Bronchial epithelial cell (primary cell): ENCODE results near the gene NHS. TPM values are rescaled to one million over a fixed set of nuclear protein-coding genes. Genes with fewer than 3 reads are reported as not detected.
A peak's percentile ranks its signal among the peaks of the same experiment; 100 is the strongest.

Experiments
- DNase-seq: peaks from one replicate; pipeline ENCODE4 v3.0.0-alpha.2; 2010; ENCODE audit warnings: low read depth
- FAIRE-seq: peaks from 2 replicates; lab custom pipeline; 2011; peaks lifted over from hg19 to GRCh38; lab: Jason Lieb, UNC
- H3K27me3 ChIP-seq: 2 replicates; pipeline ENCODE4 v1.5.1; 2011; ENCODE audit warnings: low read length; ENCODE audit not compliant: control insufficient read depth, insufficient read depth
- H3K36me3 ChIP-seq: 2 replicates; pipeline ENCODE4 v1.5.1; 2011; ENCODE audit warnings: low read length; ENCODE audit not compliant: control insufficient read depth, insufficient read depth
- H3K4me3 ChIP-seq: 2 replicates; pipeline ENCODE4 v1.5.1; 2011; ENCODE audit warnings: mild to moderate bottlenecking, low read depth, low read length, control low read depth
- CTCF ChIP-seq: IDR thresholded peaks from 2 replicates; pipeline ENCODE4 v1.5.1; 2011; ENCODE audit warnings: mild to moderate bottlenecking, moderate library complexity, low read length, control low read depth, inconsistent platforms; ENCODE audit not compliant: insufficient read depth, severe bottlenecking
- total RNA-seq: library from RNA; depleted of rRNA; stranded (reverse); fragments of >200 nt; gene quantifications from 2 replicates; pipeline ENCODE4 v1.2.1, GENCODE V29; 2014

Gene NHS
- total RNA-seq, 1 donor from 2014 or later, result 0.79 TPM

GRCh38 chrX:17549107-17549651 lies 174.2 kb downstream of the NHS start:
- H3K4me3 ChIP-seq, result no peak overlapping the region
- H3K36me3 ChIP-seq, result no peaks in the 10 kb centered on the region
- DNase-seq (no peak), FAIRE-seq (no peak)
- no peak for TF ChIP-seq CTCF
- H3K27me3 ChIP-seq, result no peaks in the 10 kb centered on the region

DNA sequence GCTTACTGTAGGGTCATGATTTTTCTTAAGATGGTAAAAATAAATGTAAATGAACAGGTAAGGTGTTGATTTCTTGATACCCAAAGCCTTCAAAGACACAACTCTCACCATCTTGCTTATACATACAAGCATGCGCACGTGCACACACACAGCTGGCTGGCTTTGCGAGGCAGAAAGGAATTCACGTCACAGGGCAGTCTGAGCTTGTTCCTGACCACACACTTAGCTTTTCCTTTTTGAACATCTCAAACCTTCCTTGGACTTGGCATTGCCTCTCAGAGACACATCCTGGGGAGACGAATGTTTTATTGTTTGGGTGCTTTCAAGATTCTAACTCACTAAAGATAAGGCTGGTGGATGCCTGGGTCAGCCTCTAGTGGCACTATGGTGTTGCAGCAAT lies 175.0 kb downstream of the NHS start:
- FAIRE-seq, result no peak
- Histone ChIP-seq H3K4me3 (no peak overlapping the region), H3K27me3 (no peaks in the 10 kb centered on the region), H3K36me3 (no peaks in the 10 kb centered on the region)
- peak; percentile 41 for DNase-seq
- no peak for TF ChIP-seq CTCF

DNA sequence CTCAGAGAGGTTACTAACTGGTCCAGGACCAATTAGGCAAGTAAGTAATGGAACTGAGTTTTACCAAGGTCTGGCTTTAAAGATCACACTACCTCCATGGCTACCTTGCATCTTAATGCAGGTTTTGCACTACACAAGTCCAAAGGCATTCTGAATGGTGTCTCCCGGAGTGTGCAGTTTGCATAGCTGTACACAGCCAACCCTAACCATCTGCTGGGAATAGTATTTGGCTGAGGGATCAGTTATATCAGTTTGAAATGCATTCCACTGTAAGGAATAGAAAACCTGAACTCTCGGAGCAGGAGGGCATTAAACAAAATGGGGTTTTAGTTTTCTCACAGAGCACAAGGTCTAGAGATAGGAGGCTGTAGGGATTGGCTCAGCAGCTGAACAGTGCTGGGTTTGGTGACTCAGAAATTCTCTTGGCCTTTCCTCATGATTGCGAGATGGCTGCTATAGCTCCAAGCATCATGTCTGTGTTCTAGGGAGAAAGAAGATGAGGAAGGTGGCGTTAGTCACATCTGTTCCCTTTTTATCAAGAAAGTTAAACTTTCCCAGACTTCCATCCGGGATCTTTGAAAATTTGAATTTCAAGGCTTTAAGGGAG lies 177.1 kb downstream of the NHS start:
- H3K27me3 ChIP-seq, result no peaks in the 10 kb centered on the region
- DNase-seq (peak; percentile 50), FAIRE-seq (no peak)
- no peaks in the 10 kb centered on the region for H3K36me3 ChIP-seq
- no peak overlapping the region for H3K4me3 ChIP-seq
- no peak for TF ChIP-seq CTCF

- no peaks in the 10 kb centered on the region for H3K27me3 ChIP-seq
- H3K36me3 ChIP-seq, result no peaks in the 10 kb centered on the region
- no peak for TF ChIP-seq CTCF
- peak; percentile 82 for DNase-seq
- no peak for FAIRE-seq
- H3K4me3 ChIP-seq, result no peak overlapping the region
Observed at GRCh38 chrX:17553469-17553868, 178.5 kb downstream of the NHS start.

DNA sequence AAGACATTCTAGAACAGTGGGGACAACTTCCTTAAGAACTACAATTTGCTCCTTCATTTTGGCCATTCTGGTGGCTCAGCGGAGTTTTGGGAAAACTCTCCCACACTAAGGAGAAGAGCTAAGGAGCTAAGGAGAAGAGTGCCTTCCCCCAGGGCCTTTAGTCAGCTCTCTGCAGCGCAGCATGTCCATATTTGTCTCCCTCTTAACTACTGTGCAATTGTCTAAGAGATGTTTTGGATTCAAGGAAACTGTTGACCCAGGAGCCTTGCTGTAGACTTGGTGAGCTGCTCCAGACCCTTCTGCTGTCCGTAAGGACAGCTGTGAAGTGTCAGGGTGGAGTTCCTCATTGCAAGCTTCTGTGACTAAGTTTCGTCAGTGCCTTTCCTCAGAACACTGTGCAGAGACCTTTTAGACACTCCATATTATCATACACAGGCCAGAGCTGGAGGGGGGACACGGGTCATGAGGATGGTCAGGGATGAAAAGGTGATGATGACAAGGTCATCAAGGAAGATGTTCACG lies 179.0 kb downstream of the NHS start:
- no peak overlapping the region for H3K4me3 ChIP-seq
- DNase-seq (no peak), FAIRE-seq (peak; percentile 32)
- H3K27me3 ChIP-seq, result no peaks in the 10 kb centered on the region
- TF ChIP-seq CTCF, result no peak
- H3K36me3 ChIP-seq, result no peaks in the 10 kb centered on the region
